ENCODE data around the gene LAMA2.

DNA sequence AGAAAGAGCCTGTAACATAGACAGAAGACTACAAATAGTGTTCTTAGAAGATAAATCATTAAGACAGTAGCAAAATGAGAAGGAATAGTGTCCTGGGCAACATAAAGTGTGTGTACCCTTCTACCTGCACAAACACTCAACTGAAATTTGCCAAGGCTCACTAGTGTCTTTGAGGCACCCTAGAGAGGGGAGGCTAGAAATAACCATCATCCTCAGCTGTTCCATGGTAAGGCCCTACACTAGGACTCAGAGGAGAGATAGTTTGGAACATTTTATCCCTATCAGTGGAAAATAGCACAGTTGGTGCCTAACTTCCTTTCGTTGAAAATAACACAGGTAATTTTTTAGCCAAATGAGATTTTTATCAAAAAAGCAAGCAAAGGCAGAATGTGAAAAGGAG, 230.7 kb downstream of the LAMA2 start:
- no peak for TF ChIP-seq EZH2 (IDR thresholded peaks at IDR 0.05; ENCODE audit: low read length, missing control alignments)
- TF ChIP-seq, protein P1, sequence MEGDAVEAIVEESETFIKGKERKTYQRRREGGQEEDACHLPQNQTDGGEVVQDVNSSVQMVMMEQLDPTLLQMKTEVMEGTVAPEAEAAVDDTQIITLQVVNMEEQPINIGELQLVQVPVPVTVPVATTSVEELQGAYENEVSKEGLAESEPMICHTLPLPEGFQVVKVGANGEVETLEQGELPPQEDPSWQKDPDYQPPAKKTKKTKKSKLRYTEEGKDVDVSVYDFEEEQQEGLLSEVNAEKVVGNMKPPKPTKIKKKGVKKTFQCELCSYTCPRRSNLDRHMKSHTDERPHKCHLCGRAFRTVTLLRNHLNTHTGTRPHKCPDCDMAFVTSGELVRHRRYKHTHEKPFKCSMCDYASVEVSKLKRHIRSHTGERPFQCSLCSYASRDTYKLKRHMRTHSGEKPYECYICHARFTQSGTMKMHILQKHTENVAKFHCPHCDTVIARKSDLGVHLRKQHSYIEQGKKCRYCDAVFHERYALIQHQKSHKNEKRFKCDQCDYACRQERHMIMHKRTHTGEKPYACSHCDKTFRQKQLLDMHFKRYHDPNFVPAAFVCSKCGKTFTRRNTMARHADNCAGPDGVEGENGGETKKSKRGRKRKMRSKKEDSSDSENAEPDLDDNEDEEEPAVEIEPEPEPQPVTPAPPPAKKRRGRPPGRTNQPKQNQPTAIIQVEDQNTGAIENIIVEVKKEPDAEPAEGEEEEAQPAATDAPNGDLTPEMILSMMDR (conservative IDR thresholded peaks at IDR 0.05 in 1 of 2, IDR thresholded peaks at IDR 0.05 in 1 of 2; ENCODE audit: low read depth in 1 of 2, low read length in 2 of 2) = no peak

Measured in fibroblast of lung (primary cell).